Measurements from ENCODE around the gene MESD.

DNA sequence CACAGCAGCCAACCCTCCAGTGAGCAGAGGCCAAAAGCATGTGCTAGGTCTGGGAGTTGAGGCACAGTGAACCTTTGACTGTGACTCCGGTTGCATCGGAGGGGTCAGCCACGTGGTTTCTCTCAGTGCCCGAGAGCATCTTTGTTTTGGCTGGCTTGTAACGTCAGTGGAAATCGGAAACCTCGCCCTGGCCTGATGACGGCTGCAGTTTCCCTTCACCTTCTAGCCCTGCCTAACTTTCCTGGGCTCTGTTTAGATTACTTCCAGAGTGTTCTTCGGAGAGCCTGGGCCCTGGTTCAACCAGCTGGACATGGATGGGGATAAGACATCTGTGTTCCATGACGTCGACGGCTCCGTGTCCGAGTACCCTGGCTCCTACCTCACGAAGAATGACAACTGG, 56.6 kb downstream of the MESD start:
- TF ChIP-seq, protein P1, sequence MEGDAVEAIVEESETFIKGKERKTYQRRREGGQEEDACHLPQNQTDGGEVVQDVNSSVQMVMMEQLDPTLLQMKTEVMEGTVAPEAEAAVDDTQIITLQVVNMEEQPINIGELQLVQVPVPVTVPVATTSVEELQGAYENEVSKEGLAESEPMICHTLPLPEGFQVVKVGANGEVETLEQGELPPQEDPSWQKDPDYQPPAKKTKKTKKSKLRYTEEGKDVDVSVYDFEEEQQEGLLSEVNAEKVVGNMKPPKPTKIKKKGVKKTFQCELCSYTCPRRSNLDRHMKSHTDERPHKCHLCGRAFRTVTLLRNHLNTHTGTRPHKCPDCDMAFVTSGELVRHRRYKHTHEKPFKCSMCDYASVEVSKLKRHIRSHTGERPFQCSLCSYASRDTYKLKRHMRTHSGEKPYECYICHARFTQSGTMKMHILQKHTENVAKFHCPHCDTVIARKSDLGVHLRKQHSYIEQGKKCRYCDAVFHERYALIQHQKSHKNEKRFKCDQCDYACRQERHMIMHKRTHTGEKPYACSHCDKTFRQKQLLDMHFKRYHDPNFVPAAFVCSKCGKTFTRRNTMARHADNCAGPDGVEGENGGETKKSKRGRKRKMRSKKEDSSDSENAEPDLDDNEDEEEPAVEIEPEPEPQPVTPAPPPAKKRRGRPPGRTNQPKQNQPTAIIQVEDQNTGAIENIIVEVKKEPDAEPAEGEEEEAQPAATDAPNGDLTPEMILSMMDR (IDR thresholded peaks at IDR 0.05; ENCODE audit: low read depth, low read length) = no peak
- no peak for TF ChIP-seq EZH2phosphoT487 (IDR thresholded peaks at IDR 0.05; ENCODE audit: low read depth)
